WTC11 (cell line): ENCODE results near the gene SMOC2.

Experiments used
- ESRRA ChIP-seq: sonication (generic); formaldehyde crosslinking; IDR thresholded peaks from 2 replicates; pipeline ENCODE4 v1.8.1; 2022; ENCODE audit warnings: mild to moderate bottlenecking, missing genetic modification reagents, borderline replicate concordance
- FOXJ3 ChIP-seq: sonication (generic); formaldehyde crosslinking; IDR thresholded peaks from 2 replicates; pipeline ENCODE4 v1.9.0; 2021; ENCODE audit warnings: missing genetic modification reagents, mild to moderate bottlenecking, borderline replicate concordance
- MAX ChIP-seq: sonication (generic); formaldehyde crosslinking; IDR thresholded peaks from 2 replicates; pipeline ENCODE4 v1.8.0; 2022; ENCODE audit warnings: mild to moderate bottlenecking, missing genetic modification reagents
- RORB ChIP-seq: fragments of 250-450 bp; sonication (Bioruptor Pico); IDR thresholded peaks from 2 replicates; pipeline ENCODE4 v1.9.0; 2021; ENCODE audit warnings: mild to moderate bottlenecking
- USF2 ChIP-seq: sonication (generic); formaldehyde crosslinking; IDR thresholded peaks from 2 replicates; pipeline ENCODE4 v1.8.1; 2023; ENCODE audit warnings: mild to moderate bottlenecking, missing genetic modification reagents, moderate library complexity
- ZBTB21 ChIP-seq: sonication (generic); formaldehyde crosslinking; IDR thresholded peaks from 2 replicates; pipeline ENCODE4 v1.8.1; 2023; ENCODE audit warnings: mild to moderate bottlenecking, missing genetic modification reagents, borderline replicate concordance
- ZNF425 ChIP-seq: fragments of 250-450 bp; sonication (Bioruptor Pico); conservative IDR thresholded peaks from 2 replicates; pipeline ENCODE4 v1.9.0; 2021; ENCODE audit warnings: mild to moderate bottlenecking
- TF ChIP-seq, protein P1 (sequence below): sonication (generic); formaldehyde crosslinking; IDR thresholded peaks from 2 replicates; pipeline ENCODE4 v1.8.1; 2022; ENCODE audit warnings: low read depth, missing genetic modification reagents, borderline replicate concordance
- TF ChIP-seq, protein P2 (sequence below): fragments of 200-600 bp; IDR thresholded peaks from 2 replicates; pipeline ENCODE4 v1.8.0; 2022; ENCODE audit warnings: antibody characterized with exemption

GRCh38 chr6:168550326-168550725, 109.3 kb downstream of the SMOC2 start:
- TF ChIP-seq ZBTB21 (CRISPR knock-in tag) (no peak), ESRRA (no peak), USF2 (CRISPR knock-in tag) (no peak), FOXJ3 (CRISPR knock-in tag) (no peak), RORB (CRISPR knock-in tag) (no peak), ZNF425 (CRISPR knock-in tag) (no peak), MAX (CRISPR knock-in tag) (no peak)
- TF ChIP-seq, protein P1, sequence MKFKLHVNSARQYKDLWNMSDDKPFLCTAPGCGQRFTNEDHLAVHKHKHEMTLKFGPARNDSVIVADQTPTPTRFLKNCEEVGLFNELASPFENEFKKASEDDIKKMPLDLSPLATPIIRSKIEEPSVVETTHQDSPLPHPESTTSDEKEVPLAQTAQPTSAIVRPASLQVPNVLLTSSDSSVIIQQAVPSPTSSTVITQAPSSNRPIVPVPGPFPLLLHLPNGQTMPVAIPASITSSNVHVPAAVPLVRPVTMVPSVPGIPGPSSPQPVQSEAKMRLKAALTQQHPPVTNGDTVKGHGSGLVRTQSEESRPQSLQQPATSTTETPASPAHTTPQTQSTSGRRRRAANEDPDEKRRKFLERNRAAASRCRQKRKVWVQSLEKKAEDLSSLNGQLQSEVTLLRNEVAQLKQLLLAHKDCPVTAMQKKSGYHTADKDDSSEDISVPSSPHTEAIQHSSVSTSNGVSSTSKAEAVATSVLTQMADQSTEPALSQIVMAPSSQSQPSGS (CRISPR knock-in tag): no peak
- TF ChIP-seq, protein P2, sequence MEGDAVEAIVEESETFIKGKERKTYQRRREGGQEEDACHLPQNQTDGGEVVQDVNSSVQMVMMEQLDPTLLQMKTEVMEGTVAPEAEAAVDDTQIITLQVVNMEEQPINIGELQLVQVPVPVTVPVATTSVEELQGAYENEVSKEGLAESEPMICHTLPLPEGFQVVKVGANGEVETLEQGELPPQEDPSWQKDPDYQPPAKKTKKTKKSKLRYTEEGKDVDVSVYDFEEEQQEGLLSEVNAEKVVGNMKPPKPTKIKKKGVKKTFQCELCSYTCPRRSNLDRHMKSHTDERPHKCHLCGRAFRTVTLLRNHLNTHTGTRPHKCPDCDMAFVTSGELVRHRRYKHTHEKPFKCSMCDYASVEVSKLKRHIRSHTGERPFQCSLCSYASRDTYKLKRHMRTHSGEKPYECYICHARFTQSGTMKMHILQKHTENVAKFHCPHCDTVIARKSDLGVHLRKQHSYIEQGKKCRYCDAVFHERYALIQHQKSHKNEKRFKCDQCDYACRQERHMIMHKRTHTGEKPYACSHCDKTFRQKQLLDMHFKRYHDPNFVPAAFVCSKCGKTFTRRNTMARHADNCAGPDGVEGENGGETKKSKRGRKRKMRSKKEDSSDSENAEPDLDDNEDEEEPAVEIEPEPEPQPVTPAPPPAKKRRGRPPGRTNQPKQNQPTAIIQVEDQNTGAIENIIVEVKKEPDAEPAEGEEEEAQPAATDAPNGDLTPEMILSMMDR: no peak
